NCI-H345 treated with DMSO at 0.1 percent for 48 hours (cell line): ENCODE measurements around the gene BCDIN3D.

ENCODE experiments used
- DNase-seq: peaks from one replicate; lab custom pipeline; 2025; ENCODE audit not compliant: unreplicated experiment; lab: John Stamatoyannopoulos, UW

The BCDIN3D gene

DNA sequence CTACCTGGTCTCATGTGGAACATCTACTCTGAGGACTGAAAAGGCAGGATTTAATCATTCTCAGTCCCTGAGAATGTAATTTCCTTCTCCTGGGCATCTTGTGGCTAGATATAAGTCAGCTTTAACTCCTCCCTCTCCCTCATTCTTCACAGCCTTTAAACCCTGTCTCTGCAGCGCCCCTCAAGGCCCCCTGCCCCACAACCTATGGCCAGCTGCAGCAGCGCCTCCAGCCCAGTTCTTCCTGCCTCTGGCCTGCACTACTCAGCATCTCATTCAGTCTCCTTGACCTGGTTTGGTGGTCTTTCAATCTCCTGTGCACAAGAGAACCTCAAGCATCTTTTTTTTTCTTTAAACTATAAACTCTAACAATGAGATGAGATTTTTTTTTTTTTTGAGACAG, 44.0 kb downstream of the BCDIN3D start:
- DNase-seq = no peak

DNA sequence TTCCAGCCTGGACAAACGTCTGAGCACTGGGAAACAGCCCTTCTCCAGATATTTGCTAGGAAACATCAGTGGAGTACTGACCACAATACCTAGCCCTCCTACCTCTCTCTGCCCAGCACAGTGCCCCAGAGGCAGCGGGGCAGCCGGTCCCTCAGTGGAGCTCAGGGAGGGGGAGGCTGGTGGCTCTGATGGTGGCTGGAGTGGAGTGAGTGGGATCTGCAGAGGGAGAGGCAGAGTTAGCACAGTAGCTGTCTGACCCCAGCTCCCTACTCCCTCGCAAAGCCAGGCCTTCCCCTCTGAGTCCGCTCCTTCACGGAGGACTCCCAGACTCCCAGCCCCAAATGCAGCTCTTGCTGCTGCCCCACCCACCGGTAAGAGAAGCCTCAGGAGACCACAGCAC, 44.7 kb downstream of the BCDIN3D start:
- no peak for DNase-seq

DNA sequence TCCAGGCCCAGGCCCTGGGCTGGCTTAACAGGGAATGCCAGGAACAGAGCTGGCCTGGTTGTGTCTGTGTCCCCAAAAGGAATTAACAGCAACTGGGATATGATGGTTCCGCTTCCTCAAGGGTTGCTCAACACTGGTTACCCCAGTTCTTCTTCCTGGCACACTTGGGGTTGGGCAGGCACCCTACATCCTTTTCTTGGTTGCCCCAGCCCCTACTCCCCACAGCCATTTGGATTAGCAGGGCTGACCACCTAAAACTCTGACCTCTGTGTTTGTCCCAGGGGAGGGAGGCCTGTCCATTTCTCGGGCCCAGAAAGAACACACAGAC, 45.5 kb downstream of the BCDIN3D start:
- DNase-seq = no peak

DNA sequence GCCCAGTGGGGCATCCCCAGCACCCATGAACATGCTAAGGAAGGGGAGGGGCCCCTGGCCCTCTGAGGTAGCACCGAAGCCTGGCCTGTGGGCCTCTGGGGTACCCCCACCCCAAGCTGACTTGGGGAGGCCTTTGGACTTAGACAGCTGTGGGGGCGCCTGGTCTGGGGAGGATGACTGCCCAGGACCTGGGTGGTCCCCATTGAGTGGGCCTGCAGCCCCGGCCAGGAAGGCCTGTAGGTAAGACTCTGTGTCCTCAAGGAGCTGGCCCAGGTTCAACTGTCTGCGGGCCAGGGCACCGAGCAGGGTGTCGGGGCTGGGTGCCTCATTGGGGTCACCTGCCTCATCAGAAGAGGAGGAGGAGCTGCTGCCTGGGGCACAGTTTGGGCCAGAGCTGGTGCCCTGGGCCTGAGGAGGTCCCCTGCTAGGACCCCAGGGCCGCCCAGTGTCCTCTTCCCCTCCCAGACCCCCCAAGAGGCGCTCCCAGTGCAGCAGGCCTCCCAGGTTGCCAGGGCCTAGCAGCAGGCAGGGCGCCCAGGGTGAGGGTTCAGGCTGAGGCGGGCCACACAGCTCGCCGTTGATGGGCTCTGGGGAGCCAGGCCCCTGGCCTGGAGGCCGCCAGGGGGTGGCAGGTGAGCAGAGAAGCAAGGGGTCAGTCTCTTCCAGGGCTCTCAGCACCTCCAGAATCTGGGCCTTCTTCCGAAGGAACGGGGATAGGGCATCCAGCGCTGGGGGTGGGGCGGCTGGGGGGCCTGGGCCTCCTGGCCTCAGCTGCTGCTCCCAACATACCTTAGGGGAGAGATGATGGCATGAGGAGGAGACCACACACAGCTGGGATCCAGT, 46.1 kb downstream of the BCDIN3D start:
- DNase-seq = no peak

DNA sequence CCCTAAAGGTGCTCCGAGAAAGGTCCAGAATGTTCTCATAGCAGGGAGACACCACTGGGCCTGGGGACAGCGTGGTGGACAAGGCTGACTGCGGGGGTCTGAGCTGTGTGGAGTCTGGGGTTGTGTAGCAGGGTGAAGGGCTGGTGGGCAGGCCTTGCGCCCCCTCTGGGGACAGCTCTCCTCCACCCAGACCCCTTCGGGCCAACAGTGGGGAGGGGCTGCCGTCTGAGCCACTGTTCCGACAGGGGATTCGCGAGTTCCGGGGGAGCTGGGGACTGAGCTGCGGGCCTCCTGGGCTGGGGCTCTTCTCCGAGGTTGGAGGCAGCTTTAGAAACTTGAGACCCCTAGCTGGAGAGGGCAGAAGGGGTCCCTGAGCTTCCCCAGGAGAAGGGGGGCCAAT, 46.8 kb downstream of the BCDIN3D start:
- no peak for DNase-seq

DNA sequence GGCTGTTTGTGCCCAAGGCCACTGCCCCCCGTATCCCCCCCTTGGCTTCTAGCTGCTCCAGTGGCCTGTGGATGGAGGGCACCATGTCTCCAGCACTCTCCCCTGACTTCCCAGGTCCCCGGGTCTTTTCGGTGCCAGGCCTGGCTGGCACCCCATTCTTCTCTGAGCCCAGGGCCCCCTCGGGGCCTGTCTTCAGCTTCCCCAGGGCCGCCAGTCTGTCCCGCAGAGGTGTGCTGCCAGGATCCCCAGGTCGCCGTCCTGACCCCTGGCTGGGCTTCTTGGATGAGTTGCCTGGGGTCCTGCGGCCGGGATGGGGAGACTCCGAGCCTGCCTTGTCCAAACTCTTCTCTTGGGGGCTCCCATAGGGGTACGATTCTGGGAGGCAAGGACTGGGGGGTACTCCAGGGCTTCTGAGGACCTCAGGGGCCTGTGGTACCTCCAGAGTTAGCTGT, 47.2 kb downstream of the BCDIN3D start:
- no peak for DNase-seq

DNA sequence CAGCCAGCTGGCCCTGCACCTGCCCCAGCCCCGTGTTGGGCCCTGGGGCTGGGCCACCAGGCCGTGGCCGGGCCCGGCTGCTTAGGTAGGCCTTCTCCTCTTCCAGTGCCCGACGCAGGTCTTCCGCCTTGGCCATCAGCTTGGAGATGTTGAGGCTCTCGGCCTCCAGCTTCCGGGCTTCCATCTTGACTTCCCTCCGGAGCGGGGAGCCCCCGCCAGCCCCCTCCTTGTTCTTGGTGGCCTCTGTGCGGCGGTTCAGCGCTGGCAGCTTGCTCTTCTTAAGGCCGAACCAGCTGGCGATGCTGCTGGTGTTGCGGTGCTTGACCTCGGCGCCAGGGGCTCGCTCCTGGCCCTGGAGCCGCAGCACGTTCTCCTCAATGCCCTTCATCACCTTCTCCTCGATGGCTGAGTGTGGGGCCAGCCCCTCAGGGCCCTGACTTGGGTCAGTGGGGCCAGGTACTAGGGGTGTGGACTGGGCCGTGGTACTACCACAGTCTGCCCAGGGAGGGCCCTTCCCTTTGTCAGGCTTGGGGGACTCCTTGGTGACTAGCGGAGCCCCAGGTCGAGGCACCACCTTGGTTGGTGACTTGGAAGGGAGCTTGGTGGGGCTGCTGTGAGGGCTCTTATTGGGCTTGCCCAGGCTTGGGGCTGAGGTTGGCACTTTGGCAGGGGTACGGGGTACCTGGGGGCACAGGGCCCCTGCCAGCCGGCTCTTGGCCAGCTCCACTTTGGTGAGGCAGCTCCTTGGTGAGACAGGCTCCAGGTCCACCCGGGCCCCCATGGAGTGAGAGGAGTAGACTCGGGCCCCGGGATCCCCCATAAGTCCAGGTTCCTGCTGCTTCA, 47.9 kb downstream of the BCDIN3D start:
- no peak for DNase-seq

DNA sequence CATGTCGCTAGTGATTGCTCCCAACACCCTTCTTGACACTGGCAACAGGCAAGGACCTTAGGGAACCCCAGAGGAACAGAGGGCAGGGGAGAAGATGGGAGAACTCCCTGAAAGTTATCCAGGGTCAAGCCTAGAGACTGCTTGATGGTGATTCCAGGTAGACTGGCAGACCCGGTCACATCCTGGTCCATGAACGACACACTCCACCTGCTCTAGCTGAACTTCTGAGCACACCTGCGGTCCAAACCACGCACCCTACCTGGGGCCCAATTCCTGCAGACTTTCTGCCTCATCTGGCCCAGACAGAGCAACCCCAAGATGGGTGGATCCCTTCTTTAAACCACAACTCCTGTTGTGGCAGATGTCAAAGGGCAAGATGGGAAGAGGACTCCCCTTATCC, 48.9 kb downstream of the BCDIN3D start:
- no peak for DNase-seq

DNA sequence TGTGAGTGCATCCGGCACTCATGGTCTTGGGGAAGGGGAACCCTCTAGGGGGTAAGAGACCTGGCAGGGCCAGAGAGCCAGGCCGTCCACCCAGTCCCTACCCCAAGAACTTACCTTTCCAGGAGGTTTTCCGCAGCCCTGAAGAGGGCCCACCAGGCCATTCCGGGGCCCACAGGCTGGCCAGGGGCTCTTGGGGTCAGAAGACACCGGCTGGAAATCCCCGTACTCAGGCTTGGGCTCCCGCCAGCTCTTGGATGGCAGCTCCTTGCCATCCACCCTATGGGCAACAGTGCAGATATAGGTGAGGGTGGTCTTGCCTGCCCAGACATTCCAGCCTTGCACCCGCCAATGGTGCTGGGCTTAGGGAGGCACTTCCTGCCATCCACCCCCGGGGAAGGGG, 49.3 kb downstream of the BCDIN3D start:
- no peak for DNase-seq

DNA sequence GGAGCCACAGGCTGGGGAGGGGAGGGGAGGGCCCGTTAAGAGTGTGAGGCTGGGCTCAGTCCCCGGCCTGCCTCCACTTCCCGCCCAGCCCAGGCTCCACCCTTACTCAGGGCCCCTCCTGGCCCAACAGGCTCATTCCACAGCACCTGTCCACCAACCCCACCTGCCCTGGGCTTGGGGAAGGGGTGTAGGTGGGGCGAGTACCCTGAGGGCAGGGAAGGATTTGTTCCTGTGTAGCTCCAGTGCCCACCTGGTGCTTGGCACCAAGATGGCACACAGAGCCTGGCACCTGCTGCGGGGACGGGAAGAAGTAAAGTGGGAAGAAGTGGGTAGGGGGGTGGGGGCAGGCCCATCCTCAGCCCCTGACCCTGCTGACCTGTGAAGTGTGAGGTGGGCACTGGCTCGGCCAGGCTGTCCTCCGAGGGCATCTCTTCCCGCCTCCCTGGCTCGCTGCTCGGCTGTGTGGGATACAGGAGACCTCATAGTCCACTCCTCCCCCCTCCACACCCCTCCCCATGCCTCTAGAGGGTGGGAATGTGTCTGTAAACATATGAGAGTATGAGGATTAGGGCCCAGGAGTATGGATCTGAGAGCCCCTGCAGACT, 49.8 kb downstream of the BCDIN3D start:
- DNase-seq = no peak

DNA sequence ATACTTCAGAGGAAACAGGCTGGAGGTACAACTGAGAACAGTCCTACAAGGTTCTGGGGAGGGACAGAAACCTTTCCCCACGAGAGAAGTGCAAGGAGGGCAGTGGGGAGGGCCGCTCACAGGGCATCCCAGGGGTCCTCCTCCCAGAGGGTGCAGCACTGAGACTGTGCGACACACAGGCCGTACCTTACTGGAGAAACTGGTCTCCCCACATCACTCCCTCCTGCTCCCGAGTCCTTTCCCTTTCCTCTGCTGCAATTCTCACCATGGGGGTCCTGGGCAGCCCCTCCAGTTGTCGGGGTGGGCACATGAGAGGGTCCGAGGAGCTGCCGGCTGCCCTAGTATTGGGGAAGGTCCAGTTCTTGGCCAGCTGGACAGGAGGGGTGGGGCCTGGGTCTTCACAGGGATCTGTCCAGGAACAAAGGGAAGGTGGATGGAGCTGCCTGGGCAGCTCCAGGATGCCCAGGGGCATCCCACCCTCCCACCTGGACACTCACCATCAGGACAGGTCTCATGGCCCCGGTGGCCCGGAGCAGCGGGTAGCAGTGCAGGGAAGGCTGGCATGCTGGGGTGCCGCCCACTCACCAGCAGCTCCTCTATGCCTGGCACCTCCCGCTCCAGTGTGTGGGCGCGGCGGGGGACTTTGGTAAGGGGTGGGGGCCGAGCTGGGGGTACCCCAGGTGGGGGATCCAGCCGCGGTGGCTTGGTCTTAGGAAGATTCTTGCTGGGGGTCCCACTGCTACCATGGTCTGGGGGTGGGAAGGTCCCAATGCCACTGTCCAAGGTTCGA, 50.5 kb downstream of the BCDIN3D start:
- DNase-seq = no peak

DNA sequence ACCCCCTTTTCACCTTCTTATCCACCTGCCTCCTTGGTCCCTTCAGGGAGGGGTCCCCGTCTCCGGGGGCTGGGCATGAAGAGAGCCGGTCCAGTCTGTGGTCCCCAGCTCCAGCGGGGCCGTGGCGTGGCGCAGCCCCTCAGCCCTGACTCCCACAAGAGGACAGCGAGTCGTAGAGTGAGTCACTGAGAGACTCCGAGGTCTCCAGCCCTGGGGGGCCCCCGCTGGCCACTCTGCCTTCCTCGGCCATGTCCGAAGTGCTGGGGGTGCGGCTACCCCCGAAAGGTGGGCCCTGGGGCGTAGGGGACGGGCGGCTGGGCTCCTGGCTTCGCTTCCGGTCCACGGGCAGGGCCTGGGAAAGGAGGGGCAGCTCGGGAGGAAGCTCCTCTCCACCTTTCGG, 51.2 kb downstream of the BCDIN3D start:
- DNase-seq = no peak

DNA sequence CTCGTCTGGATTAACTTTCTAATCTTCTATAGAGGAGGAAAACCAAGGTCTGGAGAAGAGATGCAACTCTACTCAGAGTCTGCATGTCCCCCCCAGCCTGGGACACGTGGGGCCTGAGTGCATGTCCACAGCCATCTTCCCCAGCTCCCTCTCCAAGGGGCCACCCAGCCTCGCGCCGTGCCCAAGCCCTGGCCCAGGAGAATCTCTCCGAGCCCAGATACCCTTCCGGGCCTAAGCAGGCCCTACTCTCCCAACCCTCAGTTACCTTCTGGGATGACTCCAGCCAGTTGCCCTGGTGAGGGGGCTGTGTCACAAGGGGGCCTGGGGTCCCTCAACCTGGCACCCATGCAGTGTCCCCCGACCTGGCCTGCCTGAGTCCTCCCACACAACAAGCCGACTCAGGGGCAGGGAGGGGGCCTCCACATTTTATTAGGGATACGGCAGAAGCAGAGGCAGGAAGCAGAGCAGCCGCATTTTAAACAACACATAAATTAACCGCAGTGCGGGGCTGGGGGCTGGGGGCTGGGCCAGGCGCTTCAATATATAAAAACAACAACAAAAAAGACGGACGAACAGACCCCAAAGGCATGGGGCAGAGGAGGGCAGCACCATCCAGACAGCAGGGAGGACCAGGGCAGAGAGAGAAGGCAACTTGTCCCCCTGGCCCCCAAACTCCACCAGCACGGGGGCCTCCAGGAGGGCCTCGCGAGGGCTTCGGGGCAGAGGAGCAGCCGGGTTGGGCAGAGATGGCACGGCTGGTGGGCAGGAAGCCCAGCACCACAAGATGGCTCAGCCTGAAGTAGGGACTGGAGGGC, 52.0 kb downstream of the BCDIN3D start:
- DNase-seq = no peak

DNA sequence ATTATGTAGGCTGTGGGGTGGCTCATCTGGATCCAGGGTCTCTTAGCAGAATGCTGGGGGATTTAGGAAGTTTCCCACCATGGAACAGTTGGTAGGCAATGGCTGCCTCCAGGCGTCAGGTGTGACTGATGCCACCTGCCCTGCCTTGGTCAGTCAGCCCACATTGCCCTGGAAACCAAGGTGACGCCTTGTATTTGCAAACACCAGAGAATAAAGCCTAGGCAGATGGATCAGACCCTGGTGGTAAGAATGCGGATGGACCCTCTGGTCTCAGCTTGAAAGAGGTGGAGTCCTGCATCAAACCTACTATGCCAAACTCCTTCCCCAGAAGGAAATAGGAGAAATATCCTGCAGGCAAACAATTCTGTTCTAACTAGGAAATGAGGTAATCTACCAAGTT, 52.9 kb downstream of the BCDIN3D start:
- DNase-seq = no peak

DNA sequence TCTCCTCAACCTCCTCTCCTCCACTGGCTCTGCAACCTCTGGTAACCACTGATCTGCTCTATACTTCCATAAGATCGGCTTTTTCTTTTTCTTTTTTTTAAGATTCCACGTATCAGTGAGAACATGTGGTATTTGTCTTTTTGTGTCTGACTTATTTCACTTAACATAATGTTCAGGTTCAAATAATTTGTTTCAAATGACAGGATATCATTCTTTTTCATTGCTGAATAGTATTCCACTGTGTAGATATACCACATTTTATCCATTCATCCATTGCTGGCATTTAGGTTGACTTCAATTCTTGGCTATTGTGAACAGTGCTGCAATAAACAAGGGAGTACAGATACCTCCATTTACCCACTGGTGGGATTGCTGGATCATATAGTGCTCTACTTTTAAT, 55.2 kb downstream of the BCDIN3D start:
- DNase-seq = no peak
